Left lung (tissue), 10 donors: ENCODE data around the gene WHAMM. TPM values are rescaled to one million over a fixed set of nuclear protein-coding genes. Genes with fewer than 3 reads are reported as not detected.

ENCODE experiments used
- ATAC-seq: fragments of 200-7000 bp; cut with Tn5 transposase; one replicate; pipeline ENCODE4 v1.9.1; 2020; ENCODE audit warnings: moderate library complexity
- DNase-seq, 4 donors: peaks; one replicate each; pipeline ENCODE4 v3.0.0-alpha.2; 2013 to 2020
- H3K27ac ChIP-seq, 2 donors: fragments of 200-600 bp; sonication (generic) in 1 of 2; one replicate each; pipeline versions ENCODE4 v1.5.0 to v1.8.0; 2020 to 2021
- H3K27me3 ChIP-seq, 2 donors: fragments of 200-600 bp; sonication (generic) in 1 of 2; one replicate each; pipeline versions ENCODE4 v1.5.0 to v1.8.0; 2020 to 2021
- H3K36me3 ChIP-seq, 2 donors: fragments of 200-600 bp; sonication (generic) in 1 of 2; one replicate each; pipeline versions ENCODE4 v1.5.0 to v1.8.0; 2020 to 2021
- H3K4me1 ChIP-seq, 2 donors: fragments of 200-600 bp; one replicate each; pipeline ENCODE4 v1.8.0; 2021
- H3K4me3 ChIP-seq, 2 donors: fragments of 200-600 bp; sonication (generic) in 1 of 2; one replicate each; pipeline versions ENCODE4 v1.5.0 to v1.8.0; 2020 to 2021; ENCODE audit warnings: mild to moderate bottlenecking in 1 of 2
- H3K9me3 ChIP-seq, 2 donors: fragments of 200-600 bp; sonication (generic) in 1 of 2; one replicate each; pipeline versions ENCODE4 v1.5.0 to v1.8.0; 2020 to 2021
- intact Hi-C, 2 donors: fragments of 100-400 bp; cut with DNase I; formaldehyde crosslinking; loops; one replicate each; pipeline versions ENCODE4 v1.11.2 to v1.14.2; 2022
- polyA plus RNA-seq, 6 donors: library from polyadenylated mRNA; unstranded; fragments of 120-200 nt; gene quantifications; one replicate each; pipeline ENCODE4 v1.2.1, GENCODE V29; 2013; ENCODE audit not compliant: insufficient read length in 6 of 6
- total RNA-seq, 2 donors: library from RNA; stranded (reverse); fragmentation: NEBNext Ultra II Directional; extraction: Animal tissue kit (Norgen Biotek cat#: 25700); gene quantifications; one replicate each; pipeline ENCODE4 v1.2.1, GENCODE V29; 2021
- TF ChIP-seq, protein P1 (sequence below), 2 donors: fragments of 200-600 bp; sonication (generic) in 1 of 2; IDR thresholded peaks; one replicate each; pipeline versions ENCODE4 v1.5.0 to v1.8.0; 2021; ENCODE audit warnings: antibody characterized with exemption in 2 of 2
- donor health status: DM: no; HTN: yes; CAD: no.
- donor health status: DM: no; HTN: no; CAD: no.

Gene WHAMM
- total and polyA plus RNA-seq, 8 donors: 9.3 to 15.8 (median 13.4) TPM

- no peak for DNase-seq
- intact Hi-C loops: no loop called here
- TF ChIP-seq, protein P1, sequence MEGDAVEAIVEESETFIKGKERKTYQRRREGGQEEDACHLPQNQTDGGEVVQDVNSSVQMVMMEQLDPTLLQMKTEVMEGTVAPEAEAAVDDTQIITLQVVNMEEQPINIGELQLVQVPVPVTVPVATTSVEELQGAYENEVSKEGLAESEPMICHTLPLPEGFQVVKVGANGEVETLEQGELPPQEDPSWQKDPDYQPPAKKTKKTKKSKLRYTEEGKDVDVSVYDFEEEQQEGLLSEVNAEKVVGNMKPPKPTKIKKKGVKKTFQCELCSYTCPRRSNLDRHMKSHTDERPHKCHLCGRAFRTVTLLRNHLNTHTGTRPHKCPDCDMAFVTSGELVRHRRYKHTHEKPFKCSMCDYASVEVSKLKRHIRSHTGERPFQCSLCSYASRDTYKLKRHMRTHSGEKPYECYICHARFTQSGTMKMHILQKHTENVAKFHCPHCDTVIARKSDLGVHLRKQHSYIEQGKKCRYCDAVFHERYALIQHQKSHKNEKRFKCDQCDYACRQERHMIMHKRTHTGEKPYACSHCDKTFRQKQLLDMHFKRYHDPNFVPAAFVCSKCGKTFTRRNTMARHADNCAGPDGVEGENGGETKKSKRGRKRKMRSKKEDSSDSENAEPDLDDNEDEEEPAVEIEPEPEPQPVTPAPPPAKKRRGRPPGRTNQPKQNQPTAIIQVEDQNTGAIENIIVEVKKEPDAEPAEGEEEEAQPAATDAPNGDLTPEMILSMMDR (IDR thresholded peaks at IDR 0.05): no peak
- H3K36me3 ChIP-seq: no peaks in the 10 kb centered on the region
- no peaks in the 10 kb centered on the region for H3K27me3 ChIP-seq
- H3K4me3 ChIP-seq: no peak overlapping the region
- no peak for ATAC-seq
- no peak overlapping the region for H3K27ac ChIP-seq
- no peaks in the 10 kb centered on the region for H3K9me3 ChIP-seq
- H3K4me1 ChIP-seq: no peaks in the 10 kb centered on the region
Observed at GRCh38 chr15:82781349-82781748, 28.1 kb upstream of the WHAMM start.

DNA sequence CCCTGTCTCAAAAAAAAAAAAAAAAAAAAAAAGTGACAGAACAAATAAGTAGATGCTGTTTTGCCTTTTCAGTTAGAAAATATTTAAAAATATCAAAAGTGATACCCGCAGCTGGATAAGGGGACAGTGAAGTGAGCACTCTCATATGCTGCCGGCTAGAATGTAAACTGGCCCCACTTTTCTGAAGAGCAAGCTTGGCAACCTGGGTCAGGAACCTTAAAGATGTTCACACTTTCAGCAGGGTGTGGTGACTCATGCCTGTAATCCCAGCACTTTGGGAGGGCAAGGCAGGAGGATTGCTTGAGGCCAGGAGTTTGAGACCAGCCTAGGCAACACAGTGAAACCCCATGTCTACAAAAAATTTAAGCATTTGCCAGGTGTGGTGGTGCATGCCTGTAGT, 20.9 kb upstream of the WHAMM start:
- intact Hi-C loops: no loop called here
- no peak overlapping the region for H3K4me3 ChIP-seq
- TF ChIP-seq, protein P1 (IDR thresholded peaks at IDR 0.05): no peak
- DNase-seq: no peak
- no peaks in the 10 kb centered on the region for H3K4me1 ChIP-seq
- H3K9me3 ChIP-seq: no peaks in the 10 kb centered on the region
- H3K27ac ChIP-seq: no peak overlapping the region
- H3K27me3 ChIP-seq: no peaks in the 10 kb centered on the region
- no peak for ATAC-seq
- H3K36me3 ChIP-seq: no peaks in the 10 kb centered on the region

GRCh38 chr15:82789491-82789890, 19.9 kb upstream of the WHAMM start:
- Histone ChIP-seq H3K9me3 (no peaks in the 10 kb centered on the region), H3K36me3 (no peaks in the 10 kb centered on the region), H3K27ac (no peak overlapping the region), H3K27me3 (no peaks in the 10 kb centered on the region), H3K4me1 (no peaks in the 10 kb centered on the region), H3K4me3 (no peak overlapping the region)
- TF ChIP-seq, protein P1 (IDR thresholded peaks at IDR 0.05): no peak
- ATAC-seq (no peak), DNase-seq (no peak)
- intact Hi-C loops: no loop called here

DNA sequence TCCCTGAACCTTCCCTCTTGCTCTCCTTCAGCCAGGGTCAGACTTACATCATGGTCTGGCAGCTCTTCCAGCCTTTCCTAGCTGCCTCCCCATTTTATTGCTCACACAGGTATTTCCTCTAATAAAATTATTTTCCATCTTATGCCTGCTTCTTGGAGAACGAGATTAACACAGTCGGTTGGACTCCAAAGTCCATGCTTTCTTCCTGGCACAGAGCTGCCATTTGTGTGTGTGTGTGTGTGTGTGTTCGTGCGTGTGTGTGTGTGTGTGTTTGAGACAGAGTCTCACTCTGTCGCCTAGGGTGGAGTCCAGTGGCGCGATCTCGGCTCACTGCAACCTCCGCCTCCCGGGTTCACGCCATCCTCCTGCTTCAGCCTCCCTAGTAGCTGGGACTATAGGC, 19.1 kb upstream of the WHAMM start:
- no peaks in the 10 kb centered on the region for H3K36me3 ChIP-seq
- DNase-seq (no peak), ATAC-seq (no peak)
- no peaks in the 10 kb centered on the region for H3K9me3 ChIP-seq
- H3K4me1 ChIP-seq: no peaks in the 10 kb centered on the region
- H3K27ac ChIP-seq: no peak overlapping the region
- H3K27me3 ChIP-seq: no peaks in the 10 kb centered on the region
- H3K4me3 ChIP-seq: no peak overlapping the region
- TF ChIP-seq, protein P1 (IDR thresholded peaks at IDR 0.05): no peak
- intact Hi-C loops: no loop called here

- Histone ChIP-seq H3K4me1 (no peaks in the 10 kb centered on the region), H3K9me3 (no peaks in the 10 kb centered on the region), H3K4me3 (no peak overlapping the region), H3K27ac (no peak overlapping the region), H3K27me3 (no peaks in the 10 kb centered on the region), H3K36me3 (no peaks in the 10 kb centered on the region)
- ATAC-seq (no peak), DNase-seq (no peak)
- TF ChIP-seq, protein P1 (IDR thresholded peaks at IDR 0.05): no peak
- intact Hi-C loops: no loop called here
Observed at GRCh38 chr15:82792068-82792467, 17.4 kb upstream of the WHAMM start.
